ENCODE measurements around the gene ZNF274.
"Not testable (repeated sequence)": the region's sequence is repeated elsewhere in the genome, so short reads cannot be mapped to it uniquely, and the experiment has no call there.

The ZNF274 gene

GRCh38 chr19:58212336-58213074 lies 29.6 kb downstream of the ZNF274 start:
- no peak for DNase-seq (ENCODE audit: low spot score)

- no peak for DNase-seq (ENCODE audit: low spot score)
These were observed 30.2 kb downstream of the ZNF274 start for GRCh38 chr19:58213075-58213369.

DNA sequence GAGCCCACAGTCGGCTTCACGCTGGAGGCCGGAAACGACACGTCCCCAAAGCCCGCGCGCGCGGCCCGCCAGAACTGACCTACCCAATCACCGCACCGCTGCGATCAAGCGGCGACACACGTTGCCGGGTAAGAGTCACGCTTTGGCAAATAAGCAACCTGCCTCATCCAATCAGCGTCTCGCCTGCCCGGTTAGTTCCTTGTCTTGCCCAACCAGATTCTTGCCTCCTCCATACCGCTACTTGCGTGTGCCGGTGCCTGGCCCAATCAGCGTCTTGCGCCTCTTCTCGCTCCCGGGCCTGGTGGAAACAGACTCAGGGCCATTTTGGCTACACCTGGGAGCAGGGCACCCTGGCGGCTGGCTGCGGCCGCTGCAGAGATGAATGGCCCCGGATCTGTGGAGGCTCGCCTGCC lies 34.2 kb downstream of the ZNF274 start:
- DNase-seq (ENCODE audit: low spot score), result no peak

DNA sequence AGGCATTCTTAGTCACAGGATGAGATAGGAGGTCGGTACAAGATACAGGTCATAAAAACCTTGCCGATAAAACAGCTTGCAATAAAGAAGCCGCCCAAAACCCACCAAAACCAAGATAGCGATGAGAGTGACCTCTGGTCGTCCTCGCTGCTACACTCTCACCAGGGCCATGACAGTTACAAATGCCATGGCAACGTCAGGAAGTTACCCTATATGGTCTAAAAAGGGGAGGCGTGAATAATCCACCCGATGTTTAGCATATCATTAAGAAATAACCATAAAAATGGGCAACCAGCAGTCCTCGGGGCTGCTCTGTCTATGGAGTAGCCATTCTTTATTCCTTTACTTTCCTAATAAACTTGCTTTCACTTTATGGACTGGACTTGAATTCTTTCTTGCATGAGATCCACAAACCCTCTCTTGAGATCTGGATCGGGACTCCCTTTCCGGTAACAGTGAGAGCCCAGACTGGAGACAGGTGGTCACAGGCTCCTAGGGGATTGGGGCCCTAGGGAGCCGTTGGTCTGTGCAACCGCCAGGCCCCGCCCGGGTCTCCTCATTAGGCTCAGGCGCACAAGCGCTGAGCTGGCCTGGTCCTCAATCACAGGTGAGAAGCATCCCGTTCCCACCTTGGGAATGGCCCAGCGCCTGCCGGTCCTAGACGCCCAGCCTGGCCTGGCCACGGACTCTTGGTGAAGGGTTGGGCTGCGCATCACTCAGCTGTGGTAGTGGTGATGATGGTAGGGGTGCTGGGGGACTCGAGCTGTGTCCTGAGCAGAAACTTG lies 34.9 kb downstream of the ZNF274 start:
- DNase-seq (ENCODE audit: low spot score), result no peak

DNA sequence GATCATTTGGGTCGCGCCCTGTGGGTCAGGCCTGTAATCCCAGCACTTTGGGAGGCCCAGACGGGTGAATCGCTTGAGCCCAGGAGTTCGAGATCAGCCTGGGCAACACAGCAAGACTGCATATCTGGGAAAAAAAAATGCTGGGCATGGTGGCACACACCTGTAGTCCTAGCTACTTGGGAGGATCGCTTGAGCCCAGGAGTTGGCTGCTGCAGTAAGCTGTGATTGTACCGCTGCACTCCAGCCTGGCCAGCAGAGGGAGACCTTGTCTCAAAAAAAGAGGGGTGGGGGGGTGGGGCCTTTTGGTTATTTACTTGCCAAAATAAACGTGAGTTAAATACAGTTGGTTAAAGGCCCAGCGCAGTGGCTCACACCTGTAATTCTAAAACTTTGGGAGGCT lies 36.0 kb downstream of the ZNF274 start:
- no peak for DNase-seq (ENCODE audit: low spot score)

GRCh38 chr19:58227964-58228584 lies 45.2 kb downstream of the ZNF274 start:
- peak; percentile 22 for DNase-seq (ENCODE audit: low spot score)

GRCh38 chr19:58228585-58229254 lies 45.9 kb downstream of the ZNF274 start, which contains the start of gene ZNF544:
Gene ZNF544 (plus strand): TSS chr19:58228914. CDS start chr19:58244024, 15,110 bp downstream.
- DNase-seq (ENCODE audit: low spot score), result peak; percentile 92

- DNase-seq (ENCODE audit: low spot score), result peak; percentile 84
These were observed 46.4 kb downstream of the ZNF274 start for GRCh38 chr19:58229255-58229639.

DNA sequence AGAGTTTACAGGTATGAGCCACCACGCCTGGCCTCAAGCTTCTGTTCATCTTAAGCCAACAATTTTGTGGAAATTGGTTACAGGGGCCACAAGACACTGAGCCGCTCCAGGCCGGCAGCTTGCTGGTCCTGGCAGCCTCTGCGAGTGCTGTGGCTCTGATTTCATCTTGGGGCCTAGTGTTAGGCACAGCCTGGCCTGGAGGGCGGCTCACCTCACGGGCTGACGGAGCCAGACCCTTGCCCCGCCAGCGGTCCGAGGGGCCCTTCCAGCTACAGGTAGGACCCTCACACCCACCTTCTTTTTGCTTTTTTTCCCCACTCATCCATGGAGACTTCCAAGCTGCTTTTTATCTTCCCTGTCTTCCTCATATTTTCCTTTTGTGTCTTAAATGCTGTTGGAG lies 54.5 kb downstream of the ZNF274 start:
- no peak for DNase-seq (ENCODE audit: low spot score)

DNA sequence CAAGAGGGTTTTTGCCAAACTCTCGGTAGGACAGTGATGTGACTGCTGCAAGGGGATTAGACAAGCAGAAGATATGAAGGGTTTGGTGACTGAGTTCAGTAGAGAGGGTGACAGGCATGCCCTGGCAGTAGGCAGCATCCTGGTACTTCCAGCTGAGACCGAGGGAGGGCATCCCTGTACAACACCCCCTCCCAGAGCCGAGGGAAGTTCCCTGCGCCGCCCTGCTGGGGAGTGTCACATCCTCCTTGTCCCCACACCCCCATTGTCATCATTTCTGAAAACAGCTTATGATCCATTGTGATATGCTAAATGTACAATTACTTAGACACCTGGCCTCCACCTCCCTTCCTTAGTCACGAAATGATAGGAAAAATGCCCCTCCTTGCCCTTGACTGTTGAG lies 60.5 kb downstream of the ZNF274 start:
- DNase-seq (ENCODE audit: low spot score), result no peak

DNA sequence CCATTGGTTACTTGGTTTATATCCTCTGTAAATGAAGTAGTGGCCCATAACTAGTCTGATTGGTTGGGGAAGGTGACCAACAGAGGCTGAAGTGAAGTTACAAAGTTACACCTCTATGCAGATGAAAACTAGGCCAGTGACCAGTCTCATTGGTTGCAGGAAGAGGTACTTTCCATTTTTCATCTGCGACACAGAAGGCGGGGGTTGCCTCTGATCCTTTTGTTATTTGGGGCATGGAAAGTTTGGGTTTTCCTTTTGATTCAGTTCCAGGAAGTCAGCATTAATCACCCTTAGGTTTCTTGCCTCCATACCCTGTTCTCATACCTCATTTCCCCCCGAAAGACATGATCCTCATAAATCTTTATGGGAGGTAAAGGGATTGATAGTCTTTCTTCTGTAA lies 66.0 kb downstream of the ZNF274 start:
- no peak for DNase-seq (ENCODE audit: low spot score)

GRCh38 chr19:58252102-58252685 lies 69.3 kb downstream of the ZNF274 start:
- no peak for DNase-seq (ENCODE audit: low spot score)

DNA sequence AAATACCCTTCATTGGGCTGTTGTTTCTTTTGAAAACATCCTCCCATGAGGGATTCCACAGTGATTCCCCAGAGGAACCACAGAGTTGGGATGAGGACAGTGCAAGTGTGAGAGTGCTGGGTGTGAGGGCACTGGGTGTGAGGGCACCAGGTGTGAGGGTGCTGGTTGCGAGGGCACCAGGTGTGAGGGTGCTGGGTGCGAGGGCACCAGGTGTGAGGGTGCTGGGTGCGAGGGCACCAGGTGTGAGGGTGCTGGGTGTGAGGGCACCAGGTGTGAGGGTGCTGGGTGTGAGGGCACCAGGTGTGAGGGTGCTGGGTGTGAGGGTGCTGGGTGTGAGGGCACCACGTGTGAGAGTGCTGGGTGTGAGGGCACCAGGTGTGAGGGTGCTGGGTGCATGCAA lies 75.4 kb downstream of the ZNF274 start:
- DNase-seq (ENCODE audit: low spot score), result not testable (repeated sequence)

GRCh38 chr19:58261600-58261967 lies 78.7 kb downstream of the ZNF274 start:
- no peak for DNase-seq (ENCODE audit: low spot score)

- no peak for DNase-seq (ENCODE audit: low spot score)
These were observed 79.4 kb downstream of the ZNF274 start for GRCh38 chr19:58261968-58262921.

GRCh38 chr19:58262922-58263296 lies 80.0 kb downstream of the ZNF274 start:
- DNase-seq (ENCODE audit: low spot score), result no peak
